ENCODE results near the gene DGAT2.

Gene DGAT2

GRCh38 chr11:75836417-75836816 is 67.8 kb downstream of the DGAT2 start:
- DNase-seq: no peak

GRCh38 chr11:75839851-75840250 is 71.3 kb downstream of the DGAT2 start:
- no peak for DNase-seq

GRCh38 chr11:75840522-75840921 is 71.9 kb downstream of the DGAT2 start:
- DNase-seq: no peak

GRCh38 chr11:75841739-75842138 is 73.2 kb downstream of the DGAT2 start:
- DNase-seq: no peak

- DNase-seq: no peak
Observed at GRCh38 chr11:75845324-75845723, 76.7 kb downstream of the DGAT2 start.

GRCh38 chr11:75849894-75850293 is 81.3 kb downstream of the DGAT2 start:
- no peak for DNase-seq

GRCh38 chr11:75850787-75851186 is 82.2 kb downstream of the DGAT2 start:
- DNase-seq: no peak

Data from NCI-H510A treated with DMSO at 0.1 percent for 48 hours (cell line).